GM13977 (cell line): ENCODE data around the gene PDE7B.

ENCODE experiments used
- DNase-seq: peaks from one replicate; pipeline ENCODE4 v3.0.0; 2012; ENCODE audit warnings: low spot score
- in situ Hi-C: fragments of 300-500 bp; cut with MboI; formaldehyde crosslinking; loops from one replicate; pipeline ENCODE4 v1.12.0; 2022; ENCODE audit warnings: low sequenced_read_pairs, low pct_unique_long_range_greater_than_20kb, mixed read lengths, inconsistent platforms; ENCODE audit not compliant: unreplicated experiment
- TF ChIP-seq, protein P1 (sequence below): IDR thresholded peaks from 2 replicates; pipeline ENCODE4 v1.5.1; 2012; ENCODE audit warnings: mild to moderate bottlenecking, control low read depth; ENCODE audit not compliant: insufficient read depth; ENCODE audit errors: extremely low read depth, missing control alignments

PDE7B gene

DNA sequence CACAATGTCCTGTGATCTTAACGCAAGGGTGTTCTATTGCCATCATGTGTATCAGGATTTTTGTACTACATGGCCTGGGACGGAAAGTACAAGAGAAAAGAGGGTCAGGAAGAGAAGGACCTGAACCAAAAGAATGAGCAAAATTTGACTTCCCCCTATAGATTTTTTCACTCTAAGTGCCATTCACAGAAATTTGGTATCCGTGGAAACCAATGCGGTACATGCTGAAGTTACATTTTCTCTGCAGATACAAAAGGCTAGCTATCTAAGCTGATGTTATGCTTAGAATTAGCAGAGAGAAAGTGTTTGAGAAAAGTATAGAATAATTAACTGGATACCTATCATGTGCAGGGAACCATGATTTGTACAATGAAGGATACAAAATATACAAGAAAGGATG, 12.4 kb upstream of the PDE7B start:
- TF ChIP-seq, protein P1, sequence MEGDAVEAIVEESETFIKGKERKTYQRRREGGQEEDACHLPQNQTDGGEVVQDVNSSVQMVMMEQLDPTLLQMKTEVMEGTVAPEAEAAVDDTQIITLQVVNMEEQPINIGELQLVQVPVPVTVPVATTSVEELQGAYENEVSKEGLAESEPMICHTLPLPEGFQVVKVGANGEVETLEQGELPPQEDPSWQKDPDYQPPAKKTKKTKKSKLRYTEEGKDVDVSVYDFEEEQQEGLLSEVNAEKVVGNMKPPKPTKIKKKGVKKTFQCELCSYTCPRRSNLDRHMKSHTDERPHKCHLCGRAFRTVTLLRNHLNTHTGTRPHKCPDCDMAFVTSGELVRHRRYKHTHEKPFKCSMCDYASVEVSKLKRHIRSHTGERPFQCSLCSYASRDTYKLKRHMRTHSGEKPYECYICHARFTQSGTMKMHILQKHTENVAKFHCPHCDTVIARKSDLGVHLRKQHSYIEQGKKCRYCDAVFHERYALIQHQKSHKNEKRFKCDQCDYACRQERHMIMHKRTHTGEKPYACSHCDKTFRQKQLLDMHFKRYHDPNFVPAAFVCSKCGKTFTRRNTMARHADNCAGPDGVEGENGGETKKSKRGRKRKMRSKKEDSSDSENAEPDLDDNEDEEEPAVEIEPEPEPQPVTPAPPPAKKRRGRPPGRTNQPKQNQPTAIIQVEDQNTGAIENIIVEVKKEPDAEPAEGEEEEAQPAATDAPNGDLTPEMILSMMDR, result no peak
- in situ Hi-C loops, result no loop called here
- DNase-seq, result no peak

DNA sequence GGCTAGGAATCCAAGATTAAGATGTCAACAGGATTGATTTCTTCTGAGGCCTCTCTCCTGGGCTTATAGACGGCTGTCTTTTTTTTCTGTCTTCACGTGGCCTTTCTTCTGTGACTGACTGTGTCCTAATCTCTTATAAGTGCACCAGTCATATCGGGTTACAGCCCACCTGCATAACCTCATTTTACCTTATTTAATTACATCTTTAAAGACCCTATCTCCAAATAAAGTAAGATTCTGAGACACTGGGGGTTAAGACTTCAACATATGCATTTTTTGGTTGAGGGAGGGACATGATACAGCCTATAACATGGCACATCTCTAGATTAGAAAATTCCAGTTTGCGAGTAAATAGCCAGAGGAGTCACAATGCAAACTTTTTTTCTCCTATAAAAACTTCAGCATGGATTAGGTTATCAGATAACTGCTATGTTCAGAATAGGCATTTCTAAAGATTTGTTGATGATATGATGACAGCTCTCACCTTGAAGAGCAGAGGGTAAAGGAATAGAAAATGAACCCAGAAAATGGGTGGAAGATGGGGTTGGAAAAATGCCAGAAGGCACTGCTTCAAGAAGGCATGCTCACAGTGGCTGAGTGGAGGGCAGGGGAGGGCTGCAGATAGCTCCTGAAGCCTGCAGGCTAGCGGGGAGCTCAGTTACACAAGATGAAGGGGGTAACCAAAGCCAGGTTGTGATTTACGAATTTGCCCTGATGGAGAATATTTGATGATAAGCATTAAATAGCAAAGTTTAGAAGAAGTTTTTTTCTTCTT, 8.7 kb upstream of the PDE7B start:
- no peak for DNase-seq
- in situ Hi-C loops, result no loop called here

DNA sequence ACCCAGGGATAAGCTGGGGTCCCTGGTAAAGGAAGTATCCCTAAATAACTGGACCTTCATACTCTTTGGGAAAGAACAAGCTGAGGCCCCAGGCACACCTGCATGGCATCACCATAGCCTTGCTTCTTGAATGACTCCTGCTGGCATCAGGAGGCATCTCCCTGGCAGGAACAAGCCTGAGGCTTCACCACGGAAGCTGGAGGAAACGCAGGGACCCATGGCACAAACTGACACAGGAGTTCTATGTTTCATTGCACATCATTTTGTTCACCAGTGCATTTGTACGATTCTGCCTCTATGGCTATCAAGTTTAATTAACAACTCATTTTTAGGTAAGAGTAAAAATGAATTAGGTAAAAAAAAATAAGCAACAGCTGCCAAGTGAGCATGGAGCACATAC, 619 bp upstream of the PDE7B start:
- no peak for DNase-seq
- in situ Hi-C loops, result no loop called here
- TF ChIP-seq, protein P1, result no peak

More for the DNA sequence above, 8.7 kb upstream of the PDE7B start:
- TF ChIP-seq, protein P1, result no peak

DNA sequence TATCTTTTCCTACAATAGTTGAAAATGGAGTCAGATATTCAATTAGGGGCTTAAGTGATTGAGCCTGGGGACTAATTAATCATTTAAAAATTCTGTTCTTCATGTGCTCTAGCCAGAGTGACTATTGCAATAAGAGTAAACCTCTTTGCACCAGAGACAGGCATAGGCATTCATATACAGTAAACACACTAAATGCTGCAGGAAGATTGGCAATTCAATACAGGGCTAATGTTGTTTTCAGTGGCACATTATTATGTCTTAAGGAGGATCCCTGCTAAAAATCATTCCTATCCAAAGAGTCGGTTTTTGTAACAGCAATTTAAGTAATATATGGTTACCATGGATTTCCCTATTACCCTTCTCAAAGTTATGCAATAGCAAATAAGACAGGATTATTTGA, 1.2 kb downstream of the PDE7B start:
- TF ChIP-seq, protein P1, result no peak
- DNase-seq, result no peak
- in situ Hi-C loops, result no loop called here

DNA sequence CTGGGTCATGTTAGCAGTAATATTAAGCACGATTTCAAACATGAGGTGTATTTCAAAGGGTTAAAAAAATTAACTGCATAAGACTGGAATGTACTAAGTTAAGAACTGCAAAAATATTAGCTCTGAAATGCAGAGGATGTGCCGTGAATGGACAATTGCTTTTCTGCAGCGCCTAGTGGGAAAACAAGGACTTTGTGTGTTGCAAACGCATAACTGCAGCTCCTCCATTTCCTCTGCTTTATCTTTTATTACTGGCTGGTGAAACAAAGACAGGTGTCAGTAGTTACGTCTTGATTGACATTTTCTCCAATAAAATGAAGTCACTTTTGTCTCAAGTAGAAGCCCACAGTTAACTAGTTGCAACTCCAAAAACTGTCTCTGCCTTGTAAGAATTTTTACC, 1.7 kb downstream of the PDE7B start:
- DNase-seq, result no peak
- in situ Hi-C loops, result no loop called here
- TF ChIP-seq, protein P1, result no peak

DNA sequence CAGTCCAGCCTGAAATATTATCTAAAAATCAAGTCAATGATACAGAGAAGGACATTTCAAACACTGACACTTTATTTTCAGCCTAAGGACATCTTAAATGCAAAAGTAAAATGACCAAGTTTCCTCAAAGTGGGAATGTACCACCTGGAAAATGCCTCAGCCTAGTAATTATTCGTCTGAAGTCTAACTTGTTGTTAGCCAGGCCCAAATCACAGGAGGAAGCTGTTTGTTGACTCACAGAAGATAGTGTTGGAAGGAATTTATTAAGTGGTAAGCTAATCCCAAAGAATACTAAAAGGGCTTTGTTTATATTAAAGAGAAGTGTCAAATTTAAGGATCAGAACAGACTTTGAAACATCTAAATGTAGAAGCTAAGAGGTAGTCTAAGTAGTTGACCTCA, 2.5 kb downstream of the PDE7B start:
- in situ Hi-C loops, result no loop called here
- no peak for DNase-seq
- TF ChIP-seq, protein P1, result no peak
